Measurements from ENCODE around the gene ERC2.

GRCh38 chr3:55500555-55501330, 967.5 kb downstream of the ERC2 start:
- TF ChIP-seq CTCF (IDR thresholded peaks at IDR 0.05) (no peak), POLR2A (IDR thresholded peaks at IDR 0.05) (no peak)

Measured in heart left ventricle (tissue), 13 donors.